ENCODE data around the gene RUFY1.
"Not testable (repeated sequence)": the region's sequence is repeated elsewhere in the genome, so short reads cannot be mapped to it uniquely, and the experiment has no call there.

RUFY1 gene

GRCh38 chr5:179621551-179622214 is 71.3 kb downstream of the RUFY1 start:
- DNase-seq (ENCODE audit: low read depth in 3 of 3): no peak

GRCh38 chr5:179623003-179623905 is 72.9 kb downstream of the RUFY1 start, which contains the start of gene HNRNPH1:
HNRNPH1 (minus strand) TSS chr5:179623671; CDS start chr5:179623133, 538 bp downstream.
- DNase-seq (ENCODE audit: low read depth in 3 of 3): peak; percentile 97

- DNase-seq (ENCODE audit: low read depth in 3 of 3): peak in 2 of 3 experiments; percentile 27 to 59
These were observed 73.8 kb downstream of the RUFY1 start for GRCh38 chr5:179623906-179624741.

- DNase-seq (ENCODE audit: low read depth in 3 of 3): no peak
These were observed 74.5 kb downstream of the RUFY1 start for GRCh38 chr5:179624841-179625271.

DNA sequence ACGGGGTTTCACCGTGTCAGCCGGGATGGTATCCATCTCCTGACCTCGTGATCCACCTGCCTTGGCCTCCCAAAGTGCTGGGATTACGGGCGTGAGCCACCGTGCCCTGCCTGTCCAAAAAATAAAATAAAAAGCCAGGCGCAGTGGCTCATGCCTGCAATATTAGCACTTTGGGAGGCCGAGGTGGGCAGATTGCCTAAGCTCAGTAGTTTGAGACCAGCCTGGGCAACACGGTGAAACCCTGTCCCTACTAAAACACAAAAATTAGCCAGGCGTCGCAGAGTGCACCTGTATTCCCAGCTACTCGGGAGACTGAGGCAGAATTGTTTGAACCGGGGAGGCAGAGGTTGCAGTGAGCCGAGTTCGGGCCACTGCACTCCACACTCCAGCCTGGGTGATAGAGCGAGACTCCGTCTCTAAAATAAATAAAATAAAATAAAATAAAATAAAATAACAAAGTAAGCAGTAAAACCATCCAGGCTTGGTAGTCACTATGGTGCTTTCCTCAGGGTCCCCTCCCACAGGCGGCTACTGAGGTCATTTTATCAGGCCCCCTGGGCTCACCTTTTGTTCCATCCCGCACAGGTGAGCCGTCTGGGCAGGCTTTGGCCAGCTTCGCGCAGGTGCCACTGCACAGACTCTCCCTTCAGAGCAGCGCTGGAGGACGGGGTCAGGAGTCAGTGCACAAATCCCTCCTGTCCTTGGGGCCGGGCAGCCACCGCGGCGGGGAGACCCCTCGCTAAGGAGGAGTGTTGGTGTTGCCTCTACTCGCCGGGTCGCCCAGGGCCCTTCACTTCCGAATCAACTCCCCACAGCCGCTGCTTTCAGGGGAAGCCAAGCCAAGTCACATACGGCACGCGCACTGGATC is 83.4 kb downstream of the RUFY1 start:
- not testable (repeated sequence) for DNase-seq (ENCODE audit: low read depth in 3 of 3)

DNA sequence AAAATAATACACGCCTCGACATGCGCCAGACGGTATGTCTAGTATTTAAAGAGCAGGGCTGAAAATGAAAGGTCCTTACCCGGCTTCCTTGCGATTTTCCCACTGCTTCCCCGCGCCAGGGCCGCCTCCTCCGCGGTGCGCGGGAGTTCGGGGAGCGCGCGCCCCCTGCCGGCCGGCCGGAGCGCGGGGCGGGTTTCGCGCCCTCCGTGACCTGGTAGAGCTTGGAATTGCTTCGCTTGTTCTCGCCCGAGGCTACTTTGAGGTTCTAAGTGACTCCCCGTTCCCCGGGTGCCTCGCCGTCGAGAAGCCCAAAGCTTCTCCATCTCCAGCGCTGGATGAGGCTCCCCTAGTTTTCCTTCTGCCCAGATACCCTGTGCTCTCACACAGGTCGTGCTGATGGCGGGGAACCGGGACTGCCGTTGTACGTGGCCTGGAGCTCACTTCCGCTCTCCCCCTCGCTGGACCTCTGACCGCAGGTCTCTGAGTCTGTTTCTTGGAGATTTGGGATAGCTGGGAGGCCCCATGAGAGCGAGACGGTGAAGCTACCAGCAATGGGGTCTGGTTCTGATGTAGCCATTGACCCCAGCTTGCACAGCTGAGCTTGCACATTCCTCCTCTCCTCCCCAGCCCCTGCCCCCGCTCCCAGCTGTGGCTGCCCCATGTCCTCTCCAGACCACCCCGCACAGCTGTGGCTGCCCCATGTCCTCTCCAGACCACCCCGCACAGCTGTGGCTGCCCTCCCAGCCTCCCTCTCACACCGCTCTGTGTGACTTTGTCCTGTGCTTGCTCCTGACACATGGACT is 84.2 kb downstream of the RUFY1 start:
- DNase-seq (ENCODE audit: low read depth in 3 of 3): not testable (repeated sequence)

DNA sequence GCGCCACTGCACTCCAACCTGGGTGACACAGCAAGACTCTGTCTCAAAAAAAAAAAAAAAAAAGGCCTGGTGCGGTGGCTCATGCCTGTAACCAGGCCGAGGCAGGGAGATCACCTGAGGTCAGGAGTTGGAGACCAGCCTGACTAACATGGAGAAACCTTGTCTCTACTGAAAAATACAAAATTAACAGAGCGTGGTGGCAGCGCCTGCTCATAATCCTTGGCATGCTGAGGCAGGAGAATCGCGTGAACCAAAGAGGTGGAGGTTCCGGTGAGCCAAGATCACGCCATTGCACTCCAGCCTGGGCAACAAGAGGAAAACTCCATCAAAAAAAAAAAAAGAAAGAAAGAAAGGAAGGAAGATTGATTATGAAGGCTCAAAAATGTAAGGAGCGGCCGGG is 88.9 kb downstream of the RUFY1 start:
- DNase-seq (ENCODE audit: low read depth in 3 of 3): not testable (repeated sequence)

DNA sequence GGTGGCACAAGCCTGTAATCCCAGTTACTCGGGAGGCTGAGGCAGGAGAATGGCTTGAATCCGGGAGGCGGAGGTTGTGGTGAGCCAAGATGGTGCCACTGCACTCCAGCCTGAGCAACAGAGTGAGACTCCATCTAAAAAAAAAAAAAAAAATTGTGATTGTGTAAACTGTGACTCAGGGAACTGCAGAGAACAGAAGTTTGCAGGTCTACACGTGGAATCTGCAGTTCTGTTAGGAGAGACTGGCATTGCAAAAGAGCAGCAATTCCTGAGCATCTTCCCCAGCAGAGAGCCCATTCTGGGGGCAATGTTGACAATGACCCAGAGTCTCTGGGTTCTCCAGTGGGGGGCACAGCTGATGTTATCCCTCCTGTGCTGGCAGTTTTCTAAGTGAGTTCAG is 91.4 kb downstream of the RUFY1 start:
- not testable (repeated sequence) for DNase-seq (ENCODE audit: low read depth in 3 of 3)

- not testable (repeated sequence) for DNase-seq (ENCODE audit: low read depth in 3 of 3)
These were observed 92.3 kb downstream of the RUFY1 start for GRCh38 chr5:179642626-179643025.

DNA sequence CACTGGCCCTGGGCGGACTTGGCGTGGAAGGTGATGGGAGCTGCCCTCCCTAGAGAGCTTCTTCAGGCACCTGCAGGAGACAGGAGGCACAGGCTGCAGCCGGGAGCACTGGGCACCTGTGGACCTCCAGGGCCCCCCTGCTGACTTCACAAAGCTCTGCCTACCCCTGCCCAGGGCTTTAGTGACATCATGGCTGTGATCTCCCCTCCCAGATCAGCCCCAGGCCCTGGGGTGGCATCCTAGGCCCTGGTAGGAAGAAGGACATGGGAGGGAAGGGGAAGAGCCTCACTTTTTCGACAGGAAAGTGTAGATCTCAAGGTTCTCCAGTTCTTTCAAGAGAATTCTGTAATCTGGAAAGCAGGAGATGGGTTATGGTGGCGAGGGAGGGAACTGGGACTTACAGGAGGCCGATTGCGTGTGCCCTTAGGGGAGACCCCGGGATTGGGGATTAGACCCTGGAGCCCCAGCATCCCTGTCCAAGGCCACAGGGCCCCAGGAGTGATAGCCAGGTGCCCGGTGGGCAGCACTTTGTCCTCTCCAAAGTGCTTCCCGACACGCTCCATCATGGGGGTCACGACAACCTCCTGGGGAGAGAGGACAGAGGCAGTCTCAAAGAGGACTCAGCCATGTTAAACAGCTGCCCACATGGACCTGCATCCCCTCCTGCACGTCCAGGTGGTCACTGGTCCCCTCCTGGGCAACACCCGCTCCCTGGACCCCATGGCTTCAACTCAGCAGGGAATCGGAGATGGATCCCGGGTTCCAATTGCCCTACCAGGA is 93.0 kb downstream of the RUFY1 start:
- DNase-seq (ENCODE audit: low read depth in 3 of 3): not testable (repeated sequence)

DNA sequence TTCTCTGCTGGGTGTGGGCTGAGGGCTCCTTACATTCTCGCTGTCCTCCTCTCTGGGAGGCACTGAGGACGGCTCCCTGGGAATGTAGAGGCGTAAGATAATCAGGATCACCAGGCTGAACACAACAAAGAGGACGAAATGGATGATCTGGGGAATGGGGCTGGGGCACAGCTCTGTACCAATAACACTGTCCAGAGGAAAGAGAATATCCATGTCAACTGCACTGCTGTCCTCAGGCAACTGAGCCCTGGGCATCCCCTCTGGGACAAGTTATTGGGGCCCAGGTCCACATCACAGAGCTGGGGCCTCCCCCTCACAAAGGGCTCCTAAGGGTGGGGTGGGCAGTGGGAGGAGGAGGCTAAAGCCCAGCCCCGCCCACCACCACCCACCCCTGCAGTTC is 94.4 kb downstream of the RUFY1 start:
- not testable (repeated sequence) for DNase-seq (ENCODE audit: low read depth in 3 of 3)

DNA sequence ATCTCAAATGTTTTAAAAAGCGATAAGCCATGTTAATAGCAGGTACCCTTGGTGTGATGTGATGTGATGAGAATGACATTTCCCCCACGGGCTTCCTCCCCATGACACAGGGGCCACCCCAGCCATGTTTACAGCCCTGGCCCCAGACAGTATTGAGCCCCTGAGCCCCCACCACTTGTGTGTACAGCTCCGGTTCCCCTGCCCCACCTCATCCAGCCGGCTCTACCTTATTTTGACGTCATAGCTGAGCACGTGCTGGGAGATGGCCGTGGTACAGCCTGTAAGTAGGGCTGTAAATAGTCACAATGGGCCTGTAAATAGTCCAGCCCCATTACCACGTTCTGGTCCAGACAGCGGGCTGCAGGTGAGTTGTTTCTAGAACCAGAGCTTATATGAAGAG is 98.1 kb downstream of the RUFY1 start:
- no peak for DNase-seq (ENCODE audit: low read depth in 3 of 3)

DNA sequence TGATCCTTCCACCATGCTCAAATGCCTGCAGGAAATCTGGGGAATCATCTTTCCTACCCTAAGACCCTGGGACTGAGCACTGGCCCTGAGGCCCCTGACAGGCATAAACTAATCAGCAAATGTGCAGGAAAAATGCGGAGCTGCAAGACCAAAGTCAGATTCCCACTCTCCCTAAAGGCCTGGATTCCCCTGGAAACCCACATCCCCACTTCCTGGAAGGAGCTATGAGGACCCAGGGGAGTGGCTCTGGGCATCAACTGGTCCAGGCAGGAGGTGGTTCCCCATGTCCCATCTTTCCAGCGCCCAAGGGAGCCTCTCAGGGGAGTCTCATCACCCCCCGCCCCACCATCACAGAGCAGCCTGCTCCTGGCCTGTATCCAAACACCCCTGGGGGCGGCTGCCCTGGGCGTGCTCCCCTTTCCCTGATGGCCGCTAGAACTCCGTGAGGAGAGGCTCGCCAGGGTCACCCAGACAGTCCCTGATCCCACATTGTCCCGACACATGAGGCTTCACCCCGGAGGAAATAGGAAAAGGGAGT is 98.9 kb downstream of the RUFY1 start:
- not testable (repeated sequence) for DNase-seq (ENCODE audit: low read depth in 3 of 3)

DNA sequence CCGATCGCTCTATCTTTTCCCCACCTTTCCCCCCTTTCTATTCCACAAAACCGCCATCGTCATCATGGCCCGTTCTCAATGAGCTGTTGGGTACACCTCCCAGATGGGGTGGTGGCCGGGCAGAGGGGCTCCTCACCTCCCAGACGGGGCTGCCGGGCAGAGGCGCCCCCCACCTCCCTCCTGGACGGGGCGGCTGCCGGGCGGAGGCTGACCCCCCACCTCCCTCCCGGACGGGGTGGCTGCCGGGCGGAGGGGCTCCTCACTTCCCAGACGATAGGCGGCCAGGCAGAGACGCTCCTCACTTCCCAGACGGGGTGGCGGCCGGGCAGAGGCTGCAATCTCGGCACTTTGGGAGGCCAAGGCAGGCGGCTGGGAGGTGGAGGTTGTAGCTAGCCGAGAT is 99.9 kb downstream of the RUFY1 start:
- DNase-seq (ENCODE audit: low read depth in 3 of 3): not testable (repeated sequence)

DNA sequence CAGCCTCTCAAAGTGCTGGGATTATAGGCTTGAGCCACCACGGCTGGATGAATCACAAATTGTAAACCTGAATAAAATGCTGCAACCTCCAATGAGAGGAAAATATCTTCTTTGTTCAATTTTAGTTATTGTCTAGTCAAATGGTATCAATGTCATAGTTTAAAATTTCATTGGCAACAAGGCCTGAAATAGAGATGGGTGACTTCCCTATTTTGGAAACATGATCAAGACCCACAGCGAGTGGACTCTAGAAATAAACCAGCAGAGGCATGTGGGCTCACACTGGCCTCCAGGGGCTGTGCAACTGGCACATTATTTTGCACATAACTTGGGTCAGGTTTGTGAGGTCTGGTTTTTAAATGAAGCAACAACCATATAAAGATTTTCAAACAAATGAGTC is 102.8 kb downstream of the RUFY1 start:
- DNase-seq (ENCODE audit: low read depth in 3 of 3): not testable (repeated sequence)

DNA sequence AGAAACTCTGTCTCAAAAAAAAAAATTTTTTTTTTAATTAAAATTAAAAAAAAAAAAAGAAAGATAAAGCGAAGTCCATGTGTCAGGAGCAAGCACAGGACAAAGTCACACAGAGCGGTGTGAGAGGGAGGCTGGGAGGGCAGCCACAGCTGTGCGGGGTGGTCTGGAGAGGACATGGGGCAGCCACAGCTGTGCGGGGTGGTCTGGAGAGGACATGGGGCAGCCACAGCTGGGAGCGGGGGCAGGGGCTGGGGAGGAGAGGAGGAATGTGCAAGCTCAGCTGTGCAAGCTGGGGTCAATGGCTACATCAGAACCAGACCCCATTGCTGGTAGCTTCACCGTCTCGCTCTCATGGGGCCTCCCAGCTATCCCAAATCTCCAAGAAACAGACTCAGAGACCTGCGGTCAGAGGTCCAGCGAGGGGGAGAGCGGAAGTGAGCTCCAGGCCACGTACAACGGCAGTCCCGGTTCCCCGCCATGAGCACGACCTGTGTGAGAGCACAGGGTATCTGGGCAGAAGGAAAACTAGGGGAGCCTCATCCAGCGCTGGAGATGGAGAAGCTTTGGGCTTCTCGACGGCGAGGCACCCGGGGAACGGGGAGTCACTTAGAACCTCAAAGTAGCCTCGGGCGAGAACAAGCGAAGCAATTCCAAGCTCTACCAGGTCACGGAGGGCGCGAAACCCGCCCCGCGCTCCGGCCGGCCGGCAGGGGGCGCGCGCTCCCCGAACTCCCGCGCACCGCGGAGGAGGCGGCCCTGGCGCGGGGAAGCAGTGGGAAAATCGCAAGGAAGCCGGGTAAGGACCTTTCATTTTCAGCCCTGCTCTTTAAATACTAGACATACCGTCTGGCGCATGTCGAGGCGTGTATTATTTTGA is 107.2 kb downstream of the RUFY1 start:
- not testable (repeated sequence) for DNase-seq (ENCODE audit: low read depth in 3 of 3)

- not testable (repeated sequence) for DNase-seq (ENCODE audit: low read depth in 3 of 3)
These were observed 108.0 kb downstream of the RUFY1 start for GRCh38 chr5:179658179-179658856.
